NCI-H1694 (cell line): Measurements from ENCODE around the gene OR2M4.
"Not testable (repeated sequence)": the region's sequence is repeated elsewhere in the genome, so short reads cannot be mapped to it uniquely, and the experiment has no call there.

Experiments used
- DNase-seq: peaks from one replicate; lab custom pipeline; 2025; lab: John Stamatoyannopoulos, UW

The OR2M4 gene

GRCh38 chr1:248231117-248231516 is at the start of gene OR2M4:
Gene OR2M4 (plus strand): TSS chr1:248231417. CDS start chr1:248238929, 7,512 bp downstream.
- no peak for DNase-seq

- DNase-seq: no peak
Observed at GRCh38 chr1:248183996-248184395, 47.2 kb upstream of the OR2M4 start.

GRCh38 chr1:248187363-248187762 is 43.9 kb upstream of the OR2M4 start:
- DNase-seq: no peak

GRCh38 chr1:248189026-248189425 is 42.2 kb upstream of the OR2M4 start:
- no peak for DNase-seq

- DNase-seq: no peak
Observed at GRCh38 chr1:248194117-248194516, 37.1 kb upstream of the OR2M4 start.

- no peak for DNase-seq
Observed at GRCh38 chr1:248196965-248197364, 34.3 kb upstream of the OR2M4 start, which contains the start of gene OR2M3. Gene OR2M3 (plus strand): TSS chr1:248197265. CDS start chr1:248203068, 5,803 bp downstream.

- DNase-seq: no peak
Observed at GRCh38 chr1:248215880-248216279, 15.3 kb upstream of the OR2M4 start.

GRCh38 chr1:248225537-248225936 is 5.7 kb upstream of the OR2M4 start:
- no peak for DNase-seq

- DNase-seq: no peak
Observed at GRCh38 chr1:248229360-248229908, 1.8 kb upstream of the OR2M4 start.

GRCh38 chr1:248239478-248239877 is 8.3 kb downstream of the OR2M4 start:
- no peak for DNase-seq

GRCh38 chr1:248243204-248243603 is 12.0 kb downstream of the OR2M4 start:
- DNase-seq: peak; percentile 20

- DNase-seq: not testable (repeated sequence)
Observed at GRCh38 chr1:248259309-248259708, 28.1 kb downstream of the OR2M4 start.

- DNase-seq: no peak
Observed at GRCh38 chr1:248268178-248268577, 37.0 kb downstream of the OR2M4 start.

- DNase-seq: not testable (repeated sequence)
Observed at GRCh38 chr1:248273225-248273624, 42.0 kb downstream of the OR2M4 start.

GRCh38 chr1:248277876-248278275 is 46.7 kb downstream of the OR2M4 start, which contains the start of gene OR2T33:
Gene OR2T33 (minus strand): TSS chr1:248277976. CDS start chr1:248273814, 4,162 bp downstream.
- DNase-seq: no peak

GRCh38 chr1:248288391-248288790 is 57.2 kb downstream of the OR2M4 start:
- no peak for DNase-seq
